PC-3 (cell line): ENCODE data around the gene COL25A1. TPM values are rescaled to one million over a fixed set of nuclear protein-coding genes. Genes with fewer than 3 reads are reported as not detected.
"Not testable (repeated sequence)": the region's sequence is repeated elsewhere in the genome, so short reads cannot be mapped to it uniquely, and the experiment has no call there.

Experiments
- ATAC-seq: fragments of 200-7000 bp; cut with Tn5 transposase; 2 replicates; pipeline ENCODE4 v1.9.1; 2020; ENCODE audit warnings: mild to moderate bottlenecking, moderate library complexity
- BruUV-seq: library from RNA; stranded (reverse); fragments of 400-500 nt; replicated peaks from 2 replicates; lab custom pipeline; 2021; lab: Mats Ljungman, UMichigan
- CTCF ChIA-PET: fragments of 300-600 bp; sonication (Branson Sonifier 250); formaldehyde crosslinking; loops from one replicate; lab custom pipeline; 2022; ENCODE audit warnings: antibody characterized with exemption; lab: Charles Lee
- POLR2A ChIA-PET: fragments of 300-600 bp; sonication (Branson Sonifier 250); formaldehyde crosslinking; loops from one replicate; lab custom pipeline; 2022; ENCODE audit warnings: antibody characterized with exemption; ENCODE audit not compliant: unreplicated experiment; lab: Charles Lee
- DNase-seq: peaks from one replicate; pipeline ENCODE4 v3.0.0-alpha.2; 2015
- H2AFZ ChIP-seq: fragments of 300-600 bp; sonication (generic); 2 replicates; pipeline ENCODE4 v1.6.0; 2016; ENCODE audit warnings: antibody characterized with exemption, low read length
- H3F3A ChIP-seq: fragments of 300-600 bp; sonication (generic); one replicate; pipeline ENCODE4 v1.6.0; 2017; ENCODE audit warnings: antibody characterized with exemption, low read length, control low read depth, mild to moderate bottlenecking; ENCODE audit not compliant: unreplicated experiment
- H3K27ac ChIP-seq: fragments of 300-600 bp; sonication (generic); 2 replicates; pipeline ENCODE4 v1.5.1; 2016; ENCODE audit warnings: mild to moderate bottlenecking, low read length
- H3K27me3 ChIP-seq: fragments of 300-600 bp; sonication (generic); 2 replicates; pipeline ENCODE4 v1.6.1; 2016; ENCODE audit warnings: low read length, mixed read lengths
- H3K36me3 ChIP-seq: fragments of 300-600 bp; sonication (generic); 2 replicates; pipeline ENCODE4 v1.6.1; 2016; ENCODE audit warnings: low read depth, mixed run types, low read length, mixed read lengths
- H3K4me1 ChIP-seq: fragments of 300-600 bp; sonication (generic); 2 replicates; pipeline ENCODE4 v1.5.1; 2016; ENCODE audit warnings: low read length; ENCODE audit not compliant: insufficient read depth
- H3K4me2 ChIP-seq: fragments of 300-600 bp; sonication (generic); 2 replicates; pipeline ENCODE4 v1.6.0; 2016; ENCODE audit warnings: low read length
- H3K4me3 ChIP-seq: fragments of 300-600 bp; sonication (generic); 2 replicates; pipeline ENCODE4 v1.5.1; 2016; ENCODE audit warnings: mild to moderate bottlenecking, low read length, mixed read lengths
- H3K79me2 ChIP-seq: fragments of 300-600 bp; sonication (generic); 2 replicates; pipeline ENCODE4 v1.6.1; 2017; ENCODE audit warnings: low read length, mixed read lengths
- H3K9ac ChIP-seq: fragments of 300-600 bp; sonication (generic); 2 replicates; pipeline ENCODE4 v1.6.0; 2016; ENCODE audit warnings: mild to moderate bottlenecking, low read length
- H3K9me2 ChIP-seq: fragments of 300-600 bp; sonication (generic); replicated peaks from 2 replicates; pipeline ENCODE4 v1.6.1; 2016; ENCODE audit warnings: mixed run types, low read length, mixed read lengths
- H3K9me3 ChIP-seq: fragments of 300-600 bp; sonication (generic); 2 replicates; pipeline ENCODE4 v1.6.1; 2016; ENCODE audit warnings: low read length, mixed read lengths
- H4K20me1 ChIP-seq: fragments of 300-600 bp; sonication (generic); 2 replicates; pipeline ENCODE4 v1.6.1; 2016; ENCODE audit warnings: low read length, mixed read lengths
- EZH2 ChIP-seq: fragments of 300-600 bp; sonication (generic); IDR thresholded peaks from one replicate; pipeline ENCODE4 v1.6.1; 2017; ENCODE audit warnings: antibody characterized with exemption, mild to moderate bottlenecking, low read length; ENCODE audit not compliant: unreplicated experiment
- EZH2phosphoT487 ChIP-seq: fragments of 300-600 bp; sonication (generic); IDR thresholded peaks from 2 replicates; pipeline ENCODE4 v1.6.1; 2018; ENCODE audit warnings: mild to moderate bottlenecking, antibody characterized with exemption, low read length, borderline replicate concordance
- intact Hi-C: fragments of 100-400 bp; cut with micrococcal nuclease; formaldehyde crosslinking; loops from 2 replicates; pipeline ENCODE4 v1.9.0; 2023
- total RNA-seq: library from RNA; depleted of rRNA; stranded (reverse); fragments of >200 nt; gene quantifications from 2 replicates; pipeline ENCODE4 v1.2.3, GENCODE V29; 2014
- TF ChIP-seq, protein P1 (sequence below): fragments of 300-600 bp; sonication (generic); conservative IDR thresholded peaks from 2 replicates; pipeline ENCODE4 v1.5.1; 2017; ENCODE audit warnings: antibody characterized with exemption, low read depth, mild to moderate bottlenecking, low read length

COL25A1 gene
- total RNA-seq, 1 experiment from 2014 or later = not detected

DNA sequence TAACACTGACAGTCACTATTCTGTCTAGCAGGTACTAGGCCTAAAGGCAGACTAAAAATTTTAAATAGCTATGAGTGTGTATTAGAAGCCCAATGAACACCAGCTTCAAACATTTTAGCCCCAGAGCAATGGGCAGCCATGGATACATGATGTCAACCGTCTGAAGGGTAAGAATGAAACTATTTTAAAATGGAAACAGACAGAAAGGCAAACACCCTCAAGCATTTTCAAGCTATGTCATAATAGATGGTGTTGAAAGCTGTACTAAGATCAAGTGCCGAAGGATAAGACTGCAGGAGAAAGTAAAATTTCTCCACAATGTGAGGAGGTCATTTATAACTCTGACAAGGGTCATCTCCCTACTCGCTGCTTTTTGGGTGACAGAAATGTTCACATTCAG lies 225.0 kb downstream of the COL25A1 start:
- no peak overlapping the region for H3K4me3 ChIP-seq
- CTCF ChIA-PET = no interaction called here
- no peaks in the 10 kb centered on the region for H3K36me3 ChIP-seq
- H2AFZ ChIP-seq = no peak overlapping the region
- no peaks in the 10 kb centered on the region for H3K4me1 ChIP-seq
- no peak overlapping the region for H3K9ac ChIP-seq
- DNase-seq (no peak), ATAC-seq (no peak)
- POLR2A ChIA-PET = no interaction called here
- no peaks in the 10 kb centered on the region for H4K20me1 ChIP-seq
- BruUV-seq = no TSS peak
- H3K9me2 ChIP-seq = no peaks in the 10 kb centered on the region
- H3K27me3 ChIP-seq = no peaks in the 10 kb centered on the region
- H3K27ac ChIP-seq = no peak overlapping the region
- no peaks in the 10 kb centered on the region for H3F3A ChIP-seq
- H3K4me2 ChIP-seq = no peak overlapping the region
- H3K79me2 ChIP-seq = no peaks in the 10 kb centered on the region
- no peaks in the 10 kb centered on the region for H3K9me3 ChIP-seq
- intact Hi-C loops = no loop called here
- TF ChIP-seq, protein P1, sequence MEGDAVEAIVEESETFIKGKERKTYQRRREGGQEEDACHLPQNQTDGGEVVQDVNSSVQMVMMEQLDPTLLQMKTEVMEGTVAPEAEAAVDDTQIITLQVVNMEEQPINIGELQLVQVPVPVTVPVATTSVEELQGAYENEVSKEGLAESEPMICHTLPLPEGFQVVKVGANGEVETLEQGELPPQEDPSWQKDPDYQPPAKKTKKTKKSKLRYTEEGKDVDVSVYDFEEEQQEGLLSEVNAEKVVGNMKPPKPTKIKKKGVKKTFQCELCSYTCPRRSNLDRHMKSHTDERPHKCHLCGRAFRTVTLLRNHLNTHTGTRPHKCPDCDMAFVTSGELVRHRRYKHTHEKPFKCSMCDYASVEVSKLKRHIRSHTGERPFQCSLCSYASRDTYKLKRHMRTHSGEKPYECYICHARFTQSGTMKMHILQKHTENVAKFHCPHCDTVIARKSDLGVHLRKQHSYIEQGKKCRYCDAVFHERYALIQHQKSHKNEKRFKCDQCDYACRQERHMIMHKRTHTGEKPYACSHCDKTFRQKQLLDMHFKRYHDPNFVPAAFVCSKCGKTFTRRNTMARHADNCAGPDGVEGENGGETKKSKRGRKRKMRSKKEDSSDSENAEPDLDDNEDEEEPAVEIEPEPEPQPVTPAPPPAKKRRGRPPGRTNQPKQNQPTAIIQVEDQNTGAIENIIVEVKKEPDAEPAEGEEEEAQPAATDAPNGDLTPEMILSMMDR = no peak
- TF ChIP-seq EZH2phosphoT487 = no peak
- no peak for TF ChIP-seq EZH2

DNA sequence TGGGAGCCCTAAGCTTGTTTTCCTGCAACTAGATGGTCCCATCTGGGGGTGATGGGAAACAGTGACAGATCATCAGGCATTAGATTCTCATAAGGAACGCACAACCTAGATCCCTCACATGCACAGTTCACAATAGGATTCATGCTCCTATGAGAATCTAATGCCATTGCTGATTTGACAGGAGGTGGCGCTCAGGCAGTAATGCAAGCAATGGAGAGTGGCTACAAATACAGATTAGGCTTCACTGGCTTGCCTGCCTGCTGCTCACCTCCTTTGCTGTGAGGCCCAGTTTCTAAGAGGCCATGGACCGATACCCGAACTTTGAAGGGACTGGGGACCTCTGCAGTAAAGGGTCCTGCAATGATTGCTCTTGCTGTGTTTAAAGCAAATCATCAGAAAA lies 225.7 kb downstream of the COL25A1 start:
- H3K9me2 ChIP-seq, H3K9me3 ChIP-seq, intact Hi-C loops, H3K27ac ChIP-seq, H3K27me3 ChIP-seq, H3K36me3 ChIP-seq, H3K4me3 ChIP-seq, POLR2A ChIA-PET, CTCF ChIA-PET, H4K20me1 ChIP-seq, H3K79me2 ChIP-seq, BruUV-seq, DNase-seq, ATAC-seq, H3F3A ChIP-seq, H2AFZ ChIP-seq, H3K9ac ChIP-seq, H3K4me1 ChIP-seq, H3K4me2 ChIP-seq: not testable (repeated sequence)

DNA sequence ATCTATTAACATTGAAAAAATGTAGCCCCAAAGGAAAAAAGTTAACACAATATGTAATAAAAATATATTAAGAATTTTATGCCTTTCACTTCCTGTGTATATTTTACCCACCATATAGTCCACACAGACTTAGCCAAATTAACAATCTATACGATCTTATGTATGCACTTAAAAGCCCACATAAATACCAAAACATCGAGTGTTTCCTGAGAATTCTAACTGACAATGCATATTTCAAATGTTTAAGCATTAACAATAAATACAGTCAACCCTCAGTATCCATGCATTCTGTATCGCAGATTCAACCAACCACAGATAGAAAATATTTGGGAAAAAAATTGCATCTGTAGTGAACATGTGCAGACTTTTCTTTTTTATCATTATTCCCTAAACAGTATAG lies 226.8 kb downstream of the COL25A1 start:
- Histone ChIP-seq H3K9ac (no peak overlapping the region), H3K4me1 (no peaks in the 10 kb centered on the region), H2AFZ (no peak overlapping the region), H3K4me2 (no peak overlapping the region), H3K79me2 (no peaks in the 10 kb centered on the region), H3K4me3 (no peak overlapping the region), H3K9me2 (no peaks in the 10 kb centered on the region), H3K9me3 (no peaks in the 10 kb centered on the region), H3F3A (no peaks in the 10 kb centered on the region), H3K27me3 (no peaks in the 10 kb centered on the region), H3K27ac (no peak overlapping the region), H4K20me1 (no peaks in the 10 kb centered on the region), H3K36me3 (no peaks in the 10 kb centered on the region)
- DNase-seq (no peak), ATAC-seq (no peak)
- TF ChIP-seq, protein P1 = no peak
- no peak for TF ChIP-seq EZH2phosphoT487
- no peak for TF ChIP-seq EZH2
- intact Hi-C loops = no loop called here
- ChIA-PET POLR2A (no interaction called here), CTCF (no interaction called here)
- BruUV-seq = no TSS peak
